ENCODE results near the gene SELENOS.

GRCh38 chr15:101256757-101257156 lies 20.5 kb downstream of the SELENOS start:
- TF ChIP-seq CTCF (IDR thresholded peaks at IDR 0.05; ENCODE audit: low read length) (peak; percentile 77), EZH2 (IDR thresholded peaks at IDR 0.05; ENCODE audit: borderline replicate concordance, low read length) (no peak)
